HG03571 (cell line): ENCODE results near the gene ABCC3.

Experiments
- ATAC-seq: cut with Tn5 transposase; IDR thresholded peaks from one replicate; pipeline ENCODE4 v1.9.1; 2021; ENCODE audit not compliant: unreplicated experiment

The ABCC3 gene

GRCh38 chr17:50682441-50682840 is 47.8 kb downstream of the ABCC3 start:
- ATAC-seq = no peak

GRCh38 chr17:50682938-50683337 is 48.3 kb downstream of the ABCC3 start:
- no peak for ATAC-seq

- ATAC-seq = no peak
Observed at GRCh38 chr17:50683434-50684287, 49.0 kb downstream of the ABCC3 start.

- no peak for ATAC-seq
Observed at GRCh38 chr17:50684288-50684611, 49.6 kb downstream of the ABCC3 start.

- no peak for ATAC-seq
Observed at GRCh38 chr17:50684612-50685333, 50.1 kb downstream of the ABCC3 start.

- no peak for ATAC-seq
Observed at GRCh38 chr17:50685334-50685665, 50.6 kb downstream of the ABCC3 start.

GRCh38 chr17:50685691-50686493 is 51.2 kb downstream of the ABCC3 start:
- no peak for ATAC-seq

GRCh38 chr17:50686494-50687199 is 52.0 kb downstream of the ABCC3 start:
- ATAC-seq = no peak

GRCh38 chr17:50687200-50688066 is 52.8 kb downstream of the ABCC3 start:
- no peak for ATAC-seq

GRCh38 chr17:50688245-50688644 is 53.6 kb downstream of the ABCC3 start:
- ATAC-seq = no peak

- ATAC-seq = no peak
Observed at GRCh38 chr17:50689251-50689650, 54.6 kb downstream of the ABCC3 start.

- ATAC-seq = no peak
Observed at GRCh38 chr17:50689956-50690886, 55.5 kb downstream of the ABCC3 start.

GRCh38 chr17:50690887-50691549 is 56.3 kb downstream of the ABCC3 start:
- no peak for ATAC-seq

GRCh38 chr17:50691550-50692447 is 57.1 kb downstream of the ABCC3 start:
- ATAC-seq = no peak

- no peak for ATAC-seq
Observed at GRCh38 chr17:50692448-50693035, 57.9 kb downstream of the ABCC3 start.

- no peak for ATAC-seq
Observed at GRCh38 chr17:50693036-50693682, 58.5 kb downstream of the ABCC3 start.
